Omental fat pad (tissue), 4 donors: ENCODE data around the gene AGBL4. TPM values are rescaled to one million over a fixed set of nuclear protein-coding genes. Genes with fewer than 3 reads are reported as not detected.

ENCODE experiments used
- ATAC-seq: fragments of 150-250 bp; one replicate; pipeline ENCODE4 v1.9.1; 2016; ENCODE audit warnings: mild to moderate bottlenecking, moderate library complexity; ENCODE audit not compliant: low FRiP score
- DNase-seq: peaks from one replicate; pipeline ENCODE4 v3.0.0-alpha.2; 2019; ENCODE audit warnings: low spot score
- CTCF ChIP-seq, 3 donors: fragments of 450-650 bp; IDR thresholded peaks; one replicate each; pipeline ENCODE4 v1.5.1; 2016 to 2017; ENCODE audit warnings: antibody characterized with exemption in 3 of 3, mild to moderate bottlenecking in 3 of 3, moderate library complexity in 2 of 3
- total RNA-seq, 4 donors: library from RNA; depleted of rRNA; stranded (reverse); fragments of >200 nt; gene quantifications; one replicate each; pipeline ENCODE4 v1.1.0, GENCODE V29; 2016

Gene AGBL4
- total RNA-seq, 4 donors from 2014 or later: 0.31 to 1.1 (median 0.50) TPM

- TF ChIP-seq CTCF (IDR thresholded peaks at IDR 0.05): no peak
- ATAC-seq (no peak), DNase-seq (no peak)
Observed at GRCh38 chr1:48999321-48999720, 1024.4 kb downstream of the AGBL4 start.

GRCh38 chr1:48996311-48996710 is 1027.4 kb downstream of the AGBL4 start:
- DNase-seq: no peak
- no peak for ATAC-seq
- no peak for TF ChIP-seq CTCF (IDR thresholded peaks at IDR 0.05)

- TF ChIP-seq CTCF (IDR thresholded peaks at IDR 0.05): no peak
- no peak for ATAC-seq
- no peak for DNase-seq
Observed at GRCh38 chr1:48988633-48989197, 1035.0 kb downstream of the AGBL4 start.

- TF ChIP-seq CTCF (IDR thresholded peaks at IDR 0.05): no peak
- no peak for ATAC-seq
- no peak for DNase-seq
Observed at GRCh38 chr1:48979940-48980339, 1043.8 kb downstream of the AGBL4 start.

GRCh38 chr1:48978413-48978812 is 1045.3 kb downstream of the AGBL4 start:
- ATAC-seq: no peak
- TF ChIP-seq CTCF (IDR thresholded peaks at IDR 0.05): no peak
- no peak for DNase-seq

GRCh38 chr1:48977273-48977672 is 1046.5 kb downstream of the AGBL4 start:
- no peak for DNase-seq
- no peak for ATAC-seq
- TF ChIP-seq CTCF (IDR thresholded peaks at IDR 0.05): no peak

- ATAC-seq (no peak), DNase-seq (no peak)
- TF ChIP-seq CTCF (IDR thresholded peaks at IDR 0.05): no peak
Observed at GRCh38 chr1:48969971-48970370, 1053.8 kb downstream of the AGBL4 start.
